Fibroblast of skin of left biceps (primary cell): ENCODE measurements around the gene TGM3.

Source experiments
- DNase-seq, 2 experiments: peaks; one replicate each; pipeline ENCODE4 v3.0.0-alpha.2; 2013; ENCODE audit warnings: low read depth in 2 of 2

The TGM3 gene

GRCh38 chr20:2336471-2336870, 40.7 kb downstream of the TGM3 start:
- no peak for DNase-seq

- no peak for DNase-seq
Measured at GRCh38 chr20:2337142-2337541, 41.3 kb downstream of the TGM3 start.

GRCh38 chr20:2338411-2339066, 42.7 kb downstream of the TGM3 start:
- no peak for DNase-seq

GRCh38 chr20:2340136-2340535, 44.3 kb downstream of the TGM3 start:
- no peak for DNase-seq

GRCh38 chr20:2340823-2341222, 45.0 kb downstream of the TGM3 start:
- no peak for DNase-seq

GRCh38 chr20:2341336-2341735, 45.5 kb downstream of the TGM3 start:
- DNase-seq, result no peak

GRCh38 chr20:2342243-2342642, 46.4 kb downstream of the TGM3 start:
- DNase-seq, result no peak

- no peak for DNase-seq
Measured at GRCh38 chr20:2346188-2346587, 50.4 kb downstream of the TGM3 start.

- DNase-seq, result no peak
Measured at GRCh38 chr20:2348336-2348735, 52.5 kb downstream of the TGM3 start.

GRCh38 chr20:2349801-2350200, 54.0 kb downstream of the TGM3 start:
- DNase-seq, result no peak

GRCh38 chr20:2350606-2351005, 54.8 kb downstream of the TGM3 start:
- DNase-seq, result no peak

- DNase-seq, result no peak
Measured at GRCh38 chr20:2353231-2353630, 57.4 kb downstream of the TGM3 start.

GRCh38 chr20:2357114-2357513, 61.3 kb downstream of the TGM3 start:
- no peak for DNase-seq

- no peak for DNase-seq
Measured at GRCh38 chr20:2358006-2358405, 62.2 kb downstream of the TGM3 start.

- DNase-seq, result no peak
Measured at GRCh38 chr20:2361035-2361593, 65.3 kb downstream of the TGM3 start.

- no peak for DNase-seq
Measured at GRCh38 chr20:2363187-2363586, 67.4 kb downstream of the TGM3 start.

- DNase-seq, result no peak
Measured at GRCh38 chr20:2363587-2363986, 67.8 kb downstream of the TGM3 start.

- DNase-seq, result no peak
Measured at GRCh38 chr20:2364044-2364443, 68.2 kb downstream of the TGM3 start.

GRCh38 chr20:2365091-2365490, 69.3 kb downstream of the TGM3 start:
- no peak for DNase-seq

- no peak for DNase-seq
Measured at GRCh38 chr20:2365666-2366065, 69.9 kb downstream of the TGM3 start.

- no peak for DNase-seq
Measured at GRCh38 chr20:2368621-2369020, 72.8 kb downstream of the TGM3 start.

GRCh38 chr20:2373098-2373497, 77.3 kb downstream of the TGM3 start:
- no peak for DNase-seq

GRCh38 chr20:2374346-2375125, 78.7 kb downstream of the TGM3 start:
- DNase-seq, result no peak
